Ovary (tissue), 9 donors: Measurements from ENCODE around the gene MAN1C1. TPM values are rescaled to one million over a fixed set of nuclear protein-coding genes. Genes with fewer than 3 reads are reported as not detected.

Experiments used
- DNase-seq, 5 donors: peaks; one replicate each; pipeline ENCODE4 v3.0.0-alpha.2; 2019 to 2020
- H3K27ac ChIP-seq, 2 donors: fragments of 200-600 bp; one replicate each; pipeline versions ENCODE4 v1.5.1 to v1.8.0; 2019 to 2022
- H3K27me3 ChIP-seq: fragments of 200-600 bp; one replicate; pipeline ENCODE4 v1.8.0; 2022
- H3K36me3 ChIP-seq: fragments of 200-600 bp; sonication (generic); one replicate; pipeline ENCODE4 v1.5.1; 2019
- H3K4me1 ChIP-seq: one replicate; pipeline ENCODE4 v1.8.1; 2013; ENCODE audit warnings: mild to moderate bottlenecking, moderate library complexity; ENCODE audit not compliant: insufficient read depth
- H3K4me3 ChIP-seq: fragments of 200-600 bp; sonication (generic); one replicate; pipeline ENCODE4 v1.5.1; 2017
- H3K9me3 ChIP-seq, 2 donors: fragments of 200-600 bp in 1 of 2; sonication (generic) in 1 of 2; one replicate each; pipeline versions ENCODE4 v1.5.1 to v1.8.1; 2013 to 2019; ENCODE audit warnings: mild to moderate bottlenecking in 1 of 2, moderate library complexity in 1 of 2
- EP300 ChIP-seq: sonication (generic); formaldehyde crosslinking; IDR thresholded peaks from one replicate; pipeline ENCODE4 v1.6.1; 2017; ENCODE audit warnings: antibody characterized with exemption
- POLR2A ChIP-seq: fragments of 450-650 bp; IDR thresholded peaks from one replicate; pipeline ENCODE4 v1.6.1; 2017; ENCODE audit warnings: antibody characterized with exemption, mild to moderate bottlenecking, moderate library complexity
- WGBS, 3 donors: extraction: QIAGEN DNeasy Blood & Tissue Kit in 1 of 3; methylation state at CpG; one replicate each; pipeline versions ENCODE4 v1.1.5 to v1.1.7; 2013 to 2017; 5-methylcytosine and 5-hydroxymethylcytosine counted together
- intact Hi-C, 4 donors: fragments of 100-400 bp; cut with DNase I; formaldehyde crosslinking; loops; one replicate each; pipeline versions ENCODE4 v1.11.0 to v1.15.1; 2022 to 2023
- polyA plus RNA-seq, 2 donors: library from polyadenylated mRNA; stranded (reverse); fragments of 200-250 nt in 1 of 2; fragments of 350-450 nt in 1 of 2; fragmentation: Illumina TruSeq in 1 of 2; extraction: RNeasy Lipid Tissue Mini Kit (QIAGEN cat#74804) in 1 of 2; gene quantifications; one replicate each; pipeline ENCODE4 v1.2.3, GENCODE V29; 2013 to 2014
- total RNA-seq, 7 donors: library from RNA; depleted of rRNA in 2 of 7; stranded (reverse); fragments of >200 nt in 2 of 7; fragmentation: NEBNext Ultra II Directional in 3 of 7; extraction: Animal tissue kit (Norgen Biotek cat#: 25700) in 3 of 7; gene quantifications; one replicate each; pipeline versions ENCODE4 v1.1.0 to v1.2.4, GENCODE V29; 2016 to 2023
- TF ChIP-seq, protein P1 (sequence below), 3 donors: fragments of 450-650 bp in 2 of 3; fragments of 200-600 bp in 1 of 3; IDR thresholded peaks; one replicate each; pipeline versions ENCODE4 v1.5.1 to v1.8.0; 2016 to 2022; ENCODE audit warnings: antibody characterized with exemption in 3 of 3, mild to moderate bottlenecking in 1 of 3
- donor health status: DM: no; HTN: no; CAD: no; lungs with moderate emphysema.
- donor health status: DM: no; HTN: no; CAD: no.
- donor health status: Bipolar disorder and iron deficiency.
- donor health status: DM: yes; HTN: yes; CAD: no.
- donor health status: DM: no; HTN: no; CAD: no.
- donor health status: DM: yes; HTN: yes; CAD: no.

Gene MAN1C1
- total and polyA plus RNA-seq, 9 donors: 18.0 to 59.2 (median 33.1) TPM

- no peak overlapping the region for H3K4me3 ChIP-seq
- TF ChIP-seq POLR2A (no peak), EP300 (no peak)
- TF ChIP-seq, protein P1, sequence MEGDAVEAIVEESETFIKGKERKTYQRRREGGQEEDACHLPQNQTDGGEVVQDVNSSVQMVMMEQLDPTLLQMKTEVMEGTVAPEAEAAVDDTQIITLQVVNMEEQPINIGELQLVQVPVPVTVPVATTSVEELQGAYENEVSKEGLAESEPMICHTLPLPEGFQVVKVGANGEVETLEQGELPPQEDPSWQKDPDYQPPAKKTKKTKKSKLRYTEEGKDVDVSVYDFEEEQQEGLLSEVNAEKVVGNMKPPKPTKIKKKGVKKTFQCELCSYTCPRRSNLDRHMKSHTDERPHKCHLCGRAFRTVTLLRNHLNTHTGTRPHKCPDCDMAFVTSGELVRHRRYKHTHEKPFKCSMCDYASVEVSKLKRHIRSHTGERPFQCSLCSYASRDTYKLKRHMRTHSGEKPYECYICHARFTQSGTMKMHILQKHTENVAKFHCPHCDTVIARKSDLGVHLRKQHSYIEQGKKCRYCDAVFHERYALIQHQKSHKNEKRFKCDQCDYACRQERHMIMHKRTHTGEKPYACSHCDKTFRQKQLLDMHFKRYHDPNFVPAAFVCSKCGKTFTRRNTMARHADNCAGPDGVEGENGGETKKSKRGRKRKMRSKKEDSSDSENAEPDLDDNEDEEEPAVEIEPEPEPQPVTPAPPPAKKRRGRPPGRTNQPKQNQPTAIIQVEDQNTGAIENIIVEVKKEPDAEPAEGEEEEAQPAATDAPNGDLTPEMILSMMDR (IDR thresholded peaks at IDR 0.05): no peak
- no peak overlapping the region for H3K27ac ChIP-seq
- WGBS, 3 donors: 85 to 97% (median 93%) methylated on average over 2 of the region's 2 CpGs
- H3K27me3 ChIP-seq: no peaks in the 10 kb centered on the region
- no peak for DNase-seq
- intact Hi-C loops: no loop called here
- peaks cover 4% of the 10 kb centered on the region for H3K4me1 ChIP-seq
- H3K36me3 ChIP-seq: no peaks in the 10 kb centered on the region
- no peaks in the 10 kb centered on the region for H3K9me3 ChIP-seq
Observed at GRCh38 chr1:25679171-25679570, 62.6 kb downstream of the MAN1C1 start.

GRCh38 chr1:25680701-25681100, 64.1 kb downstream of the MAN1C1 start:
- 97 to 98% (median 97%) methylated on average over 4 of the region's 4 CpGs for WGBS, 3 donors
- intact Hi-C loops: loop anchor here in 1 of 4 donors (10.0 kb wide), 1 partner anchor 56 kb away; no protein-coding TSS in a partner anchor
- H3K27me3 ChIP-seq: no peaks in the 10 kb centered on the region
- H3K4me1 ChIP-seq: peaks cover 6% of the 10 kb centered on the region
- H3K4me3 ChIP-seq: no peak overlapping the region
- H3K36me3 ChIP-seq: no peaks in the 10 kb centered on the region
- DNase-seq: no peak
- TF ChIP-seq POLR2A (no peak), EP300 (no peak)
- TF ChIP-seq, protein P1 (IDR thresholded peaks at IDR 0.05): no peak
- H3K27ac ChIP-seq: no peak overlapping the region
- no peaks in the 10 kb centered on the region for H3K9me3 ChIP-seq

- intact Hi-C loops: loop anchor here in 1 of 4 donors (10.0 kb wide), 1 partner anchor 57 kb away; no protein-coding TSS in a partner anchor
- TF ChIP-seq POLR2A (no peak), EP300 (no peak)
- TF ChIP-seq, protein P1 (IDR thresholded peaks at IDR 0.05): no peak
- Histone ChIP-seq H3K4me3 (no peak overlapping the region), H3K9me3 (no peaks in the 10 kb centered on the region), H3K27me3 (no peaks in the 10 kb centered on the region), H3K36me3 (no peaks in the 10 kb centered on the region), H3K27ac (no peak overlapping the region), H3K4me1 (peaks cover 6% of the 10 kb centered on the region)
- DNase-seq: no peak
- WGBS, 3 donors: 82 to 89% (median 86%) methylated on average over 6 of the region's 6 CpGs
Observed at GRCh38 chr1:25682059-25682601, 65.5 kb downstream of the MAN1C1 start.

- intact Hi-C loops: loop anchor here in 1 of 4 donors (10.0 kb wide), 1 partner anchor 58 kb away; no protein-coding TSS in a partner anchor
- TF ChIP-seq, protein P1 (IDR thresholded peaks at IDR 0.05): no peak
- TF ChIP-seq POLR2A: no peak
- no peak for TF ChIP-seq EP300
- DNase-seq: no peak
- H3K4me3 ChIP-seq: no peak overlapping the region
- no peaks in the 10 kb centered on the region for H3K27me3 ChIP-seq
- no peak overlapping the region for H3K27ac ChIP-seq
- WGBS, 3 donors: 84 to 87% (median 85%) methylated on average over 4 of the region's 4 CpGs
- H3K36me3 ChIP-seq: no peaks in the 10 kb centered on the region
- no peaks in the 10 kb centered on the region for H3K9me3 ChIP-seq
- peaks cover 6% of the 10 kb centered on the region for H3K4me1 ChIP-seq
Observed at GRCh38 chr1:25683177-25683576, 66.6 kb downstream of the MAN1C1 start.
